Fibroblast of skin of right quadriceps (primary cell): ENCODE data around the gene BTBD10.

ENCODE experiments used
- DNase-seq: peaks from one replicate; pipeline ENCODE4 v3.0.0-alpha.2; 2013

BTBD10 gene

DNA sequence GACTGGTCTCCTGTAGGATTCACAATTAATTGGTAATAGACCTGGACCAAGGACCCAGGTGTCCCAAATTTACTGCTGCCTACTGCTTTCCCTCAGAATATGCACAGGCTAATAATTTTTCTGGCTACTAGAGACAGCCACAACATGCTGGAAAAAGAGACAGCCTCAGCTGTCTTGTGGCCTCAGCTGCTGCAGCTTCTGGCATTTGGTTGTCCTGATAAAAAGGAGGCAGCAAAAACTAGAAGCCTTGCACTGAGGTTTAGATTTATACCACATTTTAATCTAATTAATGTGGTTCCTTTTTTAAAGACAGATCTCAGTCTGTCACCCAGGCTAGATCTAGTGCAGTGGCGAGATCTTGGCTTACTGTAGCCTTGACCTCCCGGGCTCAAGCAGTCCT is 89.8 kb downstream of the BTBD10 start:
- DNase-seq: no peak

DNA sequence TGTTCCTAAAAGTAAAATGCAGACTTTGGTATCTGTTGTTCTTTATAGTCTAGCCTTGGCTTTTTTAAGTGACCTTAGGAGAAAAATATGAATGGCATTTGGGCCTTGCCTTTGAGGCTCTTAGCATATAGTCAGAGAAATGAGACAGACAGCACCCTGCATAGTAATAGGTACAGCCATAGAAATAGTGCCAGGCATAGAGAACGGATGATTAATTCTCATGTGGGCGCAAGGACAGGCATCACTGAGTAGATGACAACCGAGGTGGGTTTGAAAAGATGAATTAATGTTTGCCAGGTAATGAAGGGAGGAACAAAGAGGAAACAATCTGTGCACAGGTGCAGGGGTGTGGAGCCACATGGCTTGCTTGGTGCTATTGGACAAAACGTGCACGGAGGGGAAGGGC is 95.0 kb downstream of the BTBD10 start:
- DNase-seq: peak; percentile 45

DNA sequence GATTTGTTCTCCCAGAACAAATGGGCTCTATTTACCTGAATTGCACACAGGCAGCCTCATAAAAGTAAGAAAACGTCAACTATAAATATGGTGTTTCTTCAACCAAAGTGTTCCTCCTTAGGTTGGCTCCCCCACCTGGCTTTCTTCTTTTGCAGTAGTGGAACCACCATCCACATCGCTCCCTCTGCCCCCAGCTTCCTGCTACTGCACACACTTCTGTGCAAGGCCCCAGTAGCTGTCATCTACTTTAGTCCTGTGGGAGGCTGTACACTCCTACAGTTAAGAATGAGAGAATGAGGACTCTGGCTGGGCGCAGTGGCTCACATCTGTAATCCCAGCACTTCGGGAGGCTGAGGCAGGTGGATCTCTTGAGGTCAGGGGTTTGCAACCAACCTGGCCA is 95.9 kb downstream of the BTBD10 start:
- no peak for DNase-seq

DNA sequence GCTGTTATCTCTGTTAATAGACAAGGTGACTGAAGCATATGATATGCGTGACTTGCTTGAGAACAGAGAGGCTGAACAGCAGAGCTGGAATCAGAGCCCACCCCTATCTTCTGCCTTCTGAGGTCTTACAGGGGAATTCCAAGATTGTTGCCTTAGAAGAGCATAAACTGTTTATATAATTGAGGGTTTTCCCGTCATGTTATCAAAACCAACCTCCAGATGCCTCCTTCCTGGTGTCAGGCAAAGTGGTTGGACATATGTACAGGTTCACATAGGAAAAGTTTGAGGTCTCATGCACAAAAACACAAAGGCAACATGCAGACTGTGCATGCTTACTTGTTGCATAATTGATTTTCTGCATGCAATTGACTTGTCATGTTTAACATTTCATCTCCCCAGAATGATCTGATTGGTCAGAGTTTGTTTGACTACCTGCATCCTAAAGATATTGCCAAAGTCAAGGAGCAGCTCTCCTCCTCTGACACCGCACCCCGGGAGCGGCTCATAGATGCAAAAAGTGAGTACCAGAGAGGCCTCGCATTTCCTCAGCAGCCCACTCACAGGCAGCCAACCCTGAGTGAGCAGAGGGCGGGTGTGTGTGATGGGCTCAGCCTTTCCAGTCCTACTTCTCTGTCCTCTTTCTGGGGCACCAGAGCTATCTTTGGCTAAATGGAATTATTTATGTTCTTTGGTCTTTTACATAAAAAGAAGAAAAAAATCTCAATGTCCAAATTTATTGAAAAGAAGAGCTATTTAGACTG is 96.6 kb downstream of the BTBD10 start:
- DNase-seq: no peak

DNA sequence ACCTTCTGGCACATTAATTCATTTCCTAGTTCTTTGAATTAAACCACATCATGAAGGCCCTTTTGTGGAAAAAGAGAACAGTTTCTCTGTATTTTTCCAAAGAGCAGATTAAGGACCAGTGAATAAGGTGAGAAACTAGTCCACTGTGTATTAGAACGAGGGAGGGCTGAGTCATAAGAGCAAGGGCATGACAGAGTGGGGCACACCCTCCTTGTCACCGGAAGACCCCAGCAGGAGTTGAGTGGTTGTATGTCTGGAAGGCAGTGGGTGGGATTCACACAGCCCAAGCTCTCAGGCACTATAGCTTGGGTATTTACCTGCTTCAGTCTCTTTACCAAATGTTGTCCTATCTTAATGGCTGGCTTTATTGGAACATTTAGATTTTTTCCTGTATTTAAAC is 98.6 kb downstream of the BTBD10 start:
- no peak for DNase-seq

DNA sequence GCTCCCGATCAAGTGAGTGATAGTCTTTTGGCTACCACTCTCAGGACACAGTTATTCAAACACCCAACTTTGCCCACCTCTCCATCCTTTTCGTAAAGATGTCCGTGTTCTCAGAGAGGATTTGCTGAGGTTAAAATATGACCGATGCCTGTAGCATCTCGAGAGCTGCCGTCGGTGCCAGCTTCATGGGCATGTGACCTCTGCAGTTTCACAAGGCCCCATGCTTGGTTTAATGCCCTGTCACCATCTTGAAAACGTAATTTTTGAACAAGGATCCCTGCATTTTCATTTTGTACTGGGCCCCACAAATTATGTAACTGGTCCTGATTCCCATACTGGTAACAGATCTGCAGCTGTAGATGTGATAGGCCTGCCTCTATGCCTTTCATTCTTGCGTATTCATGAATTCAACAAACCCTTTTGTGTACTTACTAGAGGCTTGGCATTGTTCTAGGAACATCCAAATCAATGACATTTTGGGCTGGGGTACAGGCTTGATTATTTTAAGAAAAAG is 100.4 kb downstream of the BTBD10 start:
- no peak for DNase-seq

DNA sequence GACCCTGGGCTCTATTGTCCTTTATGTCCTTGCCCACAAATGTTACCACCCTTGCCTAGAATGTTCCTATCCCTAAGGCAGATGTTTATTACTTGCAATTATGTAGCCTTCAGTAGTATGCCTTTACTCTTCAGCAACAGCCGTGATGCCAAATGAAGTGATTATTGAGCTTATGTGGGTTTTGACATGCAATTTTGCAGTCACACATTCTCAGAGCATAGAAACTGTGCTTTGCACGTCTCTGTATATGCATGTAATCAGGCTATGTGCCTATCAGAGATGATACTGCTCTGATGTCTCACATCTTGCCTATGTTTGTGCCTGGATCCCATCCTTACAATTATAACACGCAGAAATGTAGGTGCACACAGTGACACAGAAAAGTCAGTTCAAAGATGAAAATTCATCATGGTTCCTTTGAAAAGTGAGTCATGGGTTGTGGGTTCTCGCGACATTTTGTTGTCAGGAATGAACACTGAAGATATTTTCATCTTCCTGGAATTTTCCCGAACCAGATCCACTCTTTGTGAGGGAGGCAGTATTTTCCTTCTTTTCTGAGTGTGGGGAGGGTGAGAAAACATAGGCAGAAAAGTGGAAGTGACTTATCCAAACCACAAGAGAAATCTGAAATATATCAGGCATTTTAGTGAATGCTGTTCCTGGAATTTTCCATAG is 104.3 kb downstream of the BTBD10 start:
- DNase-seq: peak; percentile 68

DNA sequence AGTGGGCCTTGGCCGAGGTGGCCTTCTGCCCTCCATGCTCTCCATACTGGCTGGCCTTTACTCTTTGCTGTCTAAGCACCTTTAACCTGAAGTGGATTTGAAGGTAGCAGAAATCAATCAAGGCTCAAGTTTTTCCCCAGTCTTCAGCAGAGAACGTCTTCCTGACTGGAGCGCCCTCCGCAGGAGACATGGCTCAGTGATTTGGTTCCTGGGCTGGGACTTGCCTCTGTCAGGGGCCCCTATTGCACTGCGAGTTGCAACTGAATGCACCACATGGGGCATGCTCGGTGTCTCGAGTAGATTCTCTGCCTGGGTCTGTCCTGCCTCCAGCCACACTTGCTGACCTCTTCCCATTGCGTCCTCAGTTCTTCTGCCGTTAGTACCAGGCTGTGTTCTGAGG is 105.8 kb downstream of the BTBD10 start:
- no peak for DNase-seq

DNA sequence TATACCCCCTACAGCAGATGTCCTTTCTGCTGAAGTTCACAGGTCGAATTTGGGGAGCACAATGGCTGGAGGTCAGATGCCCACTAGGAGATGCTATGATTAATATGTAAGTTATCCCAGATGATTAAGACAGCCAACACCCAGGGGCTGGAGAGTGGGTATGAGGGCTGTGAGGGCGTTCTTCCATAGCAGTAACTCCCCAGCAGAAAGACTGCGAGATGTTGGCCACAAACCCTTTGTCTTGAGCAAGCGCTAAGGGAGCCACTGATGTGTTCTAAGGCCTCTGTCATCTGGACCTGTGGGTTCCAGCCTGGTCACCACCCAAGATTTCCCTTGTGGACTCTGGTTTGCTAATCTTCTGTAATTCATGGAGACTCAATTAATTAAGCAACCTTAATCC is 107.8 kb downstream of the BTBD10 start:
- no peak for DNase-seq

DNA sequence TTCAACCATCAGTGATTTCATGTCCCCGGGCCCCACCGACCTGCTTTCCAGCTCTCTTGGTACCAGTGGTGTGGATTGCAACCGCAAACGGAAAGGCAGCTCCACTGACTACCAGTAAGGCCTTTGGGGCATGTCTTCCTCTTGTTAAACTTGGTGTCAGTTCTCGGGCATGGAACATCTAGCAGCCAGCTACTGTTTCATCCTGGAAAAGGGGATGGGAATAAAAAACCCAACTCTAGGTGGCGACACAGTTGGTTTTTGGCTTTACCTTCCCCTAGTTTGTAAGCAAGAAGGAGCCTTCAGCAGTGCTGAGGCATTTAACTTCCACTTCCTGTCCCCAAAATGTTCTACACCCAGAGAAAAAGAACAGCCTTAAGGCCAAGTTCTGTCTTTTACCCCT is 108.7 kb downstream of the BTBD10 start:
- DNase-seq: no peak

DNA sequence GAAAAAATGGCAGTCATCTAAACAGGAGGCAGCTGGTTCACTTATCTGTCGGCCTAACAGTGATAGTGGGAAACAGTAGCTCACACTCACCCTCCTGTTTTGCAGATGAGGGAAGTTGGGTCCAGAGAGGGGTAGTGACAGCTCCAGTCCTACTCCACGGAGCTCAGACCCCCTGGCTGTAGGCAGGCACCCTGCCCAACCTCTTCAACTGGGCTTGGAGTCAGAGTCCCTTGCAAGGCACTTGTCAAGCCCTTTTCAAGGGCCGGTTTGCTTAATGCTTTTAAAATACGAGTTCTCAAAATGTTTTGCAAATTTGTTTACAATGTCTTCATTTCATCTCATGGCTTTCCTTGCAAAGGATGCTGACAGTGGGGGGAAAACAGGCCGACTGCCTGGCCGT is 110.3 kb downstream of the BTBD10 start:
- no peak for DNase-seq

DNA sequence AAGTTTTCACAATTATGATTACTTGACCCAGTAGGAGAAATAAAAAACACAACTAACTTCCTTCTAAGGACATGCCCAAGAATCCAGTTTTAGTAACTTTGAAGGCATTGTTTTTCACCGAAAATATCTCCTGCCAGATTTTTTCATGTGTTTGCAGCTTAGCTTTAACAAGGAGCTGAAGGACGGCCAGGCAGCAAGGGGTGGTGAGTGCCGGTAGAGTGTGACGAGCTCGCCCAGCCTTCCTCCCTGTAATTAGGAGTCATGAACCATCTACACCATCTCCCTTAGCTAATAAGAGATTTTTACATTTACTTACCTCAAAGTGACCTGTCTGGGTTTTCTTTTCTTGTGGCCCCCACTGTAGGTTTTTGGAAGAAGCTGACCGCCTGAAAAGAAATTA is 113.4 kb downstream of the BTBD10 start:
- no peak for DNase-seq

DNA sequence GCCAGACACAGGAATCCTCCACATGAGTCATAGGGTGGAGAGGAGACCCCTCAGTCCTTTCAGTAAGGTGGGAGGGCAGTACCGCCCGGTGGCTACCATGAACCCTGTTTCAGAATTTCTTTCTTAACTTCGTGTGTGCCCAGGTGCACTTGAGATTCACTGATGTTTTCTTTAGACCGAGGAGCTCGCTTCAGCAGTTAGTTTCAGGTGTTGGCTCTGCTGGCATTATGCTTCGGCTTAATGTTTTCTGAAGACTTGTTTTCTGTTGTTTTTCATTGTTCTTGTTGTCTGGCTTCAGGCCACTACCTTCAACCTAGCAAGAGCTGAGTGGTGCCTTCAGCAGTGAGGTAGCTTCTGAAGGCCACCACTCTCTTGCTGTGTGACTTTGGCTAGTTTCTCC is 114.0 kb downstream of the BTBD10 start:
- no peak for DNase-seq

DNA sequence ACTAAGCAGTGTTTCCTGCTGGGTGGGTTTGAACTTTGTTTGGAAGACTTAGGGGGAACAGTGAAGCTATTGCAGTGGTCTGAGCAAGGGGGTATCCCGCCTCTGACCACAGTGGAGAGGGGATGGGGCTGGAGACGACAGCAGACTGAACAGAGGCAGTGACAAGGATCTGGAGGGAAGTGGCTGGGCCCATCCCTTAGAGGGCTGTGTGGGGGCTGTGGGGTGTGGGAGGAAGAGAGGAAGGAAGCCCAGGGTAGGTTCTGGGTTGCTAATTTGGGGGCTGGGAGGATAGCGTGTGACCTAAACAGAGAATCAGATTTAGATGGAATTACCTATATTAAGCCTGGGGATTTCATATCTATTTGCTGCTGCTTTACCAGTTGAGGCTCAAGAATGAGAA is 114.7 kb downstream of the BTBD10 start:
- DNase-seq: no peak

DNA sequence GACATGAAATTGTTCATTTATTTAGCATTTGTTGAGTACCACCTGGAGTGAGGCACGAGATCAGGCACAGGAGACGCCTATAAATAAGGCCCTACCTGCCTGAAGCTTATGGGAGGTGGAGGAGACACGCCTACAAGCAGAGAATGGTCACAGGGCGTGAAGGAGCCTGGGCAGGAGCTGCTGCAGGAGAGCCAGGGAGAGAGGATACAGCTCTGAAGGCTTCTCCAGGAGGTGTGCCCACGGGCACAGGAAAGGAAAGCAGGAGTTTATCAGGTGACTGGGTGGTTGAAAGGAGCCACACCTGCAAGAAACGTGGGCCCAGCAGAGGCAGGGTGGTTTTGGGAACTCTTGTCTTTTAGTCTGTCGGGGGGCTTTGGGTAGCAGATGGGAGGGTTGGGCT is 115.1 kb downstream of the BTBD10 start:
- no peak for DNase-seq

DNA sequence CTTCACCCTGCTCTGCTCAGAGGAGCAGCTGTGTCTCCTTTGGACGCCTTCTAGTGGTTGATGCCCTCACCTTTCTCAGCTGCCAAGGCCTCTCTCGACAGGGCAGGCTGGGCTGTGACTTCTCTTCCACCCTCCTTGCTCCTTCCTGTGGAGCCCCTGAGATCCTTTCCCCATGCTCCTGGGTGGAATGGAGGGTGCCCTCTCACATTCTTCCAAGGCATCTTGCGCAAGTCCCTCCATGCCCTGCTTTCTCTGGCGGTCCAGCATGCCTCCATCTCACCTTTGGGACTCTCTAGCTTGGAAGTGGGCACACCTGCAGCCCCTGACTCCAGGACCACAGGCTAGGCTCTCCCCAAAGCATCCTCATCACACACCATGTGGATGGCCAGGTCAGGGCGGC is 116.6 kb downstream of the BTBD10 start:
- no peak for DNase-seq

DNA sequence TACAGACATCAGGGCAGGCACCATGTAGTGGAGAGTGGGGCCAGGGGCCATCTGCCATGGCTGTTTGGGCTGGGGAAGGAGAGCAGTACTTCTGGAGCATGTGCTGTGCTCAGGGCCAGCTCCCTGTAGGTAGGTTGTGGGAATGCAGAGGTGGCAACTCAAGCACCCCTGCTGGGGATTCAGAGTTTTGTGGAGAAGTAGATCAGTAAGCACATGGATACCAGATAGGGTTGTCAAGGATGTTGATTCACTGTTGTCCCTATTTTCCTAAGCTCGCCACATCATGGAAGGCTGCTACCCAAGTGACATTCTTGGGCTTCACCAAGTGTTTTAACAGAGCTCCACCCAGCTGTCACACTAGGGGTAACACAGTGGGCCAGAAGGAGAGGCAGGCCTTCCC is 118.2 kb downstream of the BTBD10 start:
- DNase-seq: no peak

DNA sequence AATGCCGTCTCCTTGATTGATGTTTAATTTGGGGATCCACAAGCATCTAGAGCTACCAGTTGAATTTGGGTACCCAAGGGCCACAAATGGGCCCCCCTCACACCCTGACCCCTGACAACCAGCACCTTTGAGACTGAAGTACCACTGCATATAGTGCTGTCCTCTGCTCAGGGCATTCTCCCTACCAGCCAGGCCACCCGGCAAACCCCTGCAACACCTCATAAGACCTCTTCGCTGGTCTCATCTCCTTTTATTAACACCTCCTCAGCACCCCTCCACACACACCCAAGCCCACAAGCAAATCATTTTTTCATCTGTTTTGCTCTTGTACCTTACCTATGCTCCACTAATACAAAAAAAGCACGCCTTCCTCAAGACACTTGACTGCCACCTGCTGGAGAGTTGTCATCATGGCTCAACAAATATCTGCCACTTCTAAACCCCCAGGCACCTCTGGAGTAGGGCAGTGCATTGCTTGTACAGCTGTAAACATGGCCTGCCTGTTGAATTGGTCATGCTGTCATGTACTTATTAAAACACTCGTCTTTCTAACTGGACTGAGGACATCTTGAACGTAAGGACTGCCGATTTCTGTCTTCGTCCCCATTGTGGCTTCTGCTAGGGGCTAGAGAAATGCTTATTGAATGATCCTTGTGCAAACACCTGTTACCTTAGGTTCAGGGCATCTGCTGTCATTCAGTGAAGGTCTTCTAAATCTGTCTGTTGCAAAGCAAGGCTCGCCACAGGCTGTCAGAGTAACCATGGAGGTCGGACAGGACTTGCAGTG is 118.9 kb downstream of the BTBD10 start:
- peak; percentile 70 for DNase-seq

DNA sequence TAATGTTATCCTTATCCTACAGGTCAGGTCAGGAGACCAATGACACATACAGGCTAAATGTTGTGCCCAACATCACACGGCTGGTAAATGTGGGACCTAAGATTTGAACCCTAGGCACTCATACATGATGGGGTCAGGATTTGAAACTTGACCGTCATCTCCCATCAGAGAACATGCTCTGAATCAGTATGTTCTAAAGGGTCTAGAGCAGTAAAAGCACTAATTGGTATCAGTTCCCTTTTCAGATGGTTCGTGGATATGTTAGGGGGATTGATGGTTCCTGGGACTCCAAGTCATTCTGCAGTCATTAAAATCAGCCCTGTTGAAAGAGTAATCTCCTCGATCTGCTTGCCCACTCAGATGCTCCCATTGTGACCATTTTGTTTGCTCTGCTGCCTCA is 120.0 kb downstream of the BTBD10 start:
- no peak for DNase-seq

DNA sequence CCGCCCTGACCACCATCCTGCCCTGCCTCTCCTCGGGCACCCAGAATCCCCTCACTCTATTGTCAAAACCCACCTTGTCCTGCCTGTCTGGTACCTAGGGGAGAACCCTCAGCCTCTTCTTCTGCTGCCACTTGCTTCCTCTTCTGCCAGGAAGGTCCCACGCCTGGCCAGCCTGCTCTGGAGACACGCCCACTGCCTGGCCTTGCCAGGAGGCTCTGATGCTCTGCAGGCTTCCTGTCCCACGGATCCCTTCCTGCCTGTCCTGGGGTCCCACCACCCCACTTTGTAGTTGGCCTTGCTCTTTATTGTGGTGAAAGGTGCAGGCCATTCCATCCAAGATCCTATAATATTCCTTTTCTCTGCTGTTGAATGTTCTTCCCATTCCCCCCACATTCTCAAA is 122.0 kb downstream of the BTBD10 start:
- no peak for DNase-seq

DNA sequence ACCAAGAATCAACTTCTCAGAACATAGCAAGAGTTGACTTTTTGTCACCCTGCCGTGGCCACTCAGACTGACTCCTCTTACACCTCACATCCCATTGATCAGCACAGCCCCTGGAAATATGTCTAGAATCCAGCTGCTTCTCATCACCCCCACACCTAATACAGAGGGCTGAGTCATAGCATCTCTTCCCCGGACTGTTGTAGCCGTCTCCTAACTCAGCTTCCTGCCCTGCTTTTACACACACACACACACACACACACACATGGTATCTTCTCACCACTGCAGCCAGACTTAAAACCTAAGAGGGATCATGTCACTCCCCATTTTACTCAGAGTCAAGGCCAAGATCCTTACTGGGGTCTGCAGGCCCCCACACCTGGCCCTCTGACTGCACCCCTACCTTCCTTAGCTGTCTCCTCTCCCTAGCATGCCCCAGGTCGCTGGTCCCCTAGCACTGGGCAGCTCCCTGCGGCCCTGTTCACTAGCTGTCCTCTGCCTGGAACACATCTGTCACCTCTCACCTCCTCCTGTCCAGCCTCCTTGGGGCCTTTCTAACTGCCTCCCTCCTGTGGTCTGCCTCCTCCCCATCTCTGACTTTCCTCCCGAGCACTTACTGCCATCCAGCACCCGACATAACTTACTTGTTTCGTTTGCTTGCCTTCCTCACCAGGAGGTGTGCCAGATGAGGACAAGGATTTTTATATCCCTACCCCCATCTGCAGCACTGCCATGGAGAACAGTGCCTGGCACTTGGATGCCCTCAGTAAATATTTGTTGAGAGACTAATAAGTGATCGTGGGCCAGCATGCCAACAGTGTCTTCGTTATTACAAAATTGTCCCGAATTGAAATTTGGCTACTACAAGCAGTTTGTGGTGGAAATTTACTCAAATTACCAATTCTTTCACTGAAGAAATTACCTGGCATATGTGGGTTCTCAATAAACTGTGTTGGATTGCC is 123.5 kb downstream of the BTBD10 start:
- DNase-seq: peak; percentile 97

DNA sequence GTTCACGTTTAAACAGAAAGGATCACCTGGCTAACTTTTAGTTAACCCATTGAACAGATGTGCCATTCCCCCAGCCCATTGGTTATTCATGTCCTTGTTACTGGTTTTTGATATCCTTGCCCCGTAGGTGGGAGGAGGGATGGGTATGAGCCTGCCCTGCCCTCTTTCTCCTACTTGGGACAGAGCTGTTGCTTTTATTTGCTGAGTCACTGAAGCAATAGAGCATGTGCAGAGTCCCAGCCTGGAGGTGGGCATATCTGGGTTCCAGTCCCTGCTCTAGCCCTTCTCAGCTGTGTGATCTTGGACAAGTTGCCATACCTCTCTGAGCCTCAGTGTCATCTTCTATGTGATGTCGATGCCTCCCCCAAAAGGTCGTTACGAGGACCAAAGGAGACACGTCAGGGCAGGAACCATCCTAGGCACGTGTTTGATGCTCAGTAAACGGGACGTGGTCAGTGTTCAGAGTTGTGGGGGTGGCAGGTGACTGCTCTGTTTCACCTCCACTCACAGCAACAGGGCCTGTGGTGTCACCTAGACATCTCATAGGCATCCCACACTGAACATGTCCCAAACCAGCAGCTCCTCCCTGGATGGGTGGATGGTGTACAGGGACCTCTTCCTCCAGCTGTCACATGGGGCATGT is 124.5 kb downstream of the BTBD10 start:
- DNase-seq: peak; percentile 40
